CD4-positive, alpha-beta memory T cell (primary cell): ENCODE data around the gene MYO1A. TPM values are rescaled to one million over a fixed set of nuclear protein-coding genes. Genes with fewer than 3 reads are reported as not detected.
"Not testable (repeated sequence)": the region's sequence is repeated elsewhere in the genome, so short reads cannot be mapped to it uniquely, and the experiment has no call there.

Experiments
- CTCF ChIA-PET: fragments of 350-600 bp; sonication (Branson Sonifier 250); formaldehyde crosslinking; loops from one replicate; lab custom pipeline; 2021; ENCODE audit warnings: inconsistent platforms; ENCODE audit not compliant: partially characterized antibody; lab: Charles Lee
- POLR2A ChIA-PET: fragments of 350-600 bp; sonication (Branson Sonifier 250); formaldehyde crosslinking; loops from one replicate; lab custom pipeline; 2021; ENCODE audit not compliant: partially characterized antibody; lab: Charles Lee
- DNase-seq, 5 donors: peaks; one replicate each; pipeline versions ENCODE4 v3.0.0 to v3.0.0-alpha.2; 2020 to 2022; ENCODE audit warnings: mixed read lengths in 1 of 5
- H3K27ac ChIP-seq: one replicate; pipeline ENCODE4 v1.7.0; 2013; ENCODE audit warnings: low read depth, low read length
- H3K27me3 ChIP-seq: 2 replicates; pipeline ENCODE4 v1.7.0; 2013; ENCODE audit warnings: mild to moderate bottlenecking, low read length, moderate library complexity; ENCODE audit not compliant: insufficient read depth
- H3K36me3 ChIP-seq: 2 replicates; pipeline ENCODE4 v1.7.0; 2013; ENCODE audit warnings: mild to moderate bottlenecking, low read length, moderate library complexity; ENCODE audit not compliant: insufficient read depth
- H3K4me1 ChIP-seq: 2 replicates; pipeline ENCODE4 v1.7.0; 2013; ENCODE audit warnings: mild to moderate bottlenecking, low read length, moderate library complexity; ENCODE audit not compliant: insufficient read depth
- H3K4me3 ChIP-seq, 2 donors: one replicate each; pipeline ENCODE4 v1.7.0; 2013; ENCODE audit warnings: low read length in 2 of 2, mild to moderate bottlenecking in 1 of 2
- H3K9me3 ChIP-seq, 2 donors: one replicate each; pipeline ENCODE4 v1.7.0; 2013; ENCODE audit warnings: low read length in 2 of 2, control low read depth in 1 of 2; ENCODE audit not compliant: control insufficient read depth in 1 of 2
- H3K27ac Mint-ChIP-seq, 7 donors: one replicate each; pipeline ENCODE4 v1.8.0; 2020 to 2021; ENCODE audit warnings: mixed read lengths in 7 of 7, mild to moderate bottlenecking in 6 of 7, inconsistent platforms in 3 of 7, moderate library complexity in 3 of 7
- H3K27me3 Mint-ChIP-seq, 2 donors: one replicate each; pipeline ENCODE4 v1.8.0; 2020 to 2021; ENCODE audit warnings: mixed read lengths in 2 of 2
- H3K36me3 Mint-ChIP-seq, 2 donors: one replicate each; pipeline ENCODE4 v1.8.0; 2020 to 2021; ENCODE audit warnings: mixed read lengths in 2 of 2, inconsistent platforms in 1 of 2, mild to moderate bottlenecking in 1 of 2
- H3K4me1 Mint-ChIP-seq, 4 donors: one replicate each; pipeline ENCODE4 v1.8.0; 2020 to 2021; ENCODE audit warnings: mixed read lengths in 4 of 4, mild to moderate bottlenecking in 1 of 4
- H3K4me3 Mint-ChIP-seq, 8 donors: one replicate each; pipeline ENCODE4 v1.8.0; 2020 to 2021; ENCODE audit warnings: mixed read lengths in 8 of 8, mild to moderate bottlenecking in 7 of 8, moderate library complexity in 6 of 8, inconsistent platforms in 3 of 8
- H3K9me3 Mint-ChIP-seq, 8 donors: one replicate each; pipeline ENCODE4 v1.8.0; 2020 to 2021; ENCODE audit warnings: mixed read lengths in 8 of 8, mild to moderate bottlenecking in 5 of 8, inconsistent platforms in 3 of 8, moderate library complexity in 1 of 8
- intact Hi-C: fragments of 100-400 bp; cut with micrococcal nuclease; formaldehyde crosslinking; loops from one replicate; pipeline ENCODE4 v1.15.1; 2023
- polyA plus RNA-seq, 2 donors: library from polyadenylated mRNA; unstranded; fragments of 300-500 nt; fragmentation: Illumina TruSeq; gene quantifications; one replicate each; pipeline ENCODE4 v1.2.3, GENCODE V29; 2021
- total RNA-seq, 2 experiments: library from RNA; stranded (reverse); gene quantifications; one replicate each; pipeline ENCODE4 v1.2.3, GENCODE V29; 2021

MYO1A gene
- total and polyA plus RNA-seq, 4 experiments from 2014 or later, result 1.2 to 3.0 TPM; not detected in 2

GRCh38 chr12:57078519-57079404 lies 28.8 kb upstream of the MYO1A start, which contains the start of gene NEMP1:
TSS of gene NEMP1 (minus strand) at chr12:57078791. CDS start at chr12:57078745, 46 bp downstream.
- no peaks in the 10 kb centered on the region for H3K36me3 ChIP-seq
- H3K27ac ChIP-seq, result peak within 1 kb of the TSS; percentile 75
- DNase-seq, result peak; percentile 94 to 100 (median 99)
- H3K27me3 Mint-ChIP-seq, result no peaks in the 10 kb centered on the region
- peaks cover 18% of the 10 kb centered on the region for H3K4me1 ChIP-seq
- peak within 1 kb of the TSS; percentile 86 to 98 (median 96) for H3K27ac Mint-ChIP-seq
- intact Hi-C loops, result loop anchor here (1.0 to 5.0 kb wide), 5 partner anchors 9 to 391 kb away; partner anchors contain the start of genes PTGES3 and STAT6
- H3K4me1 Mint-ChIP-seq, result peaks cover 10 to 37% (median 18%) of the 10 kb centered on the region in 4 donors
- no peaks in the 10 kb centered on the region for H3K9me3 Mint-ChIP-seq
- no peaks in the 10 kb centered on the region for H3K27me3 ChIP-seq
- H3K4me3 ChIP-seq, result peak within 1 kb of the TSS; percentile 73 to 94
- POLR2A ChIA-PET, result interaction anchor here (0.7 to 9.8 kb wide), 14 partner anchors 9 to 401 kb away, joined by 3 to 284 read pairs (median 6); partner anchors contain the start of genes ARHGAP9, NAB2, NACA and SHMT2
- peak within 1 kb of the TSS; percentile 92 to 98 (median 94) for H3K4me3 Mint-ChIP-seq
- CTCF ChIA-PET, result interaction anchor here (0.9 to 19.9 kb wide), 7 partner anchors 8 to 45 kb away, joined by 3 to 458 read pairs (median 10); partner anchors contain the start of gene STAT6
- peaks cover 0 to 5% of the 10 kb centered on the region in 2 donors for H3K36me3 Mint-ChIP-seq
- no peaks in the 10 kb centered on the region for H3K9me3 ChIP-seq

GRCh38 chr12:57073566-57074450 lies 23.9 kb upstream of the MYO1A start:
- H3K9me3 ChIP-seq, H3K9me3 Mint-ChIP-seq, H3K36me3 ChIP-seq, intact Hi-C loops, H3K27ac ChIP-seq, H3K4me3 ChIP-seq, H3K27me3 ChIP-seq, DNase-seq, H3K4me3 Mint-ChIP-seq, H3K27me3 Mint-ChIP-seq: not testable (repeated sequence)
- ChIA-PET CTCF (interaction anchor here (1.0 to 19.9 kb wide), 5 partner anchors 18 to 65 kb away, joined by 3 to 458 read pairs (median 23); partner anchors contain the start of genes NAB2 and STAT6), POLR2A (interaction anchor here (7.7 to 8.1 kb wide), 2 partner anchors 17 to 37 kb away, joined by 108 to 373 read pairs; partner anchors contain the start of genes NAB2 and STAT6)
- Mint-ChIP-seq H3K4me1 (peaks cover 12 to 39% (median 23%) of the 10 kb centered on the region in 4 donors), H3K36me3 (peaks cover 13 to 26% of the 10 kb centered on the region in 2 donors), H3K27ac (peak overlapping the region in 3 of 7 donors; percentile 22 to 30 (median 22))
- peaks cover 26% of the 10 kb centered on the region for H3K4me1 ChIP-seq

- Mint-ChIP-seq H3K27ac (peak overlapping the region in 1 of 7 donors; percentile 46), H3K27me3 (no peaks in the 10 kb centered on the region), H3K4me1 (peaks cover 10 to 29% (median 18%) of the 10 kb centered on the region in 4 donors), H3K4me3 (no peak overlapping the region), H3K9me3 (no peaks in the 10 kb centered on the region), H3K36me3 (peaks cover 17 to 25% of the 10 kb centered on the region in 2 donors)
- H3K27ac ChIP-seq, result no peak overlapping the region
- peaks cover 21% of the 10 kb centered on the region for H3K4me1 ChIP-seq
- H3K9me3 ChIP-seq, result no peaks in the 10 kb centered on the region
- ChIA-PET CTCF (interaction anchor here (4.9 to 19.9 kb wide), 3 partner anchors 19 to 51 kb away, joined by 23 to 458 read pairs (median 184); partner anchors contain the start of genes NAB2 and STAT6), POLR2A (interaction anchor here (1.7 to 8.1 kb wide), 3 partner anchors 8 to 38 kb away, joined by 3 to 373 read pairs (median 108); partner anchors contain the start of genes NAB2 and STAT6)
- DNase-seq, result no peak
- peaks cover 4% of the 10 kb centered on the region for H3K36me3 ChIP-seq
- H3K4me3 ChIP-seq, result no peak overlapping the region
- no peaks in the 10 kb centered on the region for H3K27me3 ChIP-seq
- intact Hi-C loops, result no loop called here
Measured at GRCh38 chr12:57072661-57073060, 22.7 kb upstream of the MYO1A start.

GRCh38 chr12:57069523-57069922 lies 19.6 kb upstream of the MYO1A start:
- ChIA-PET POLR2A (interaction anchor here (0.6 to 8.1 kb wide), 11 partner anchors 10 to 344 kb away, joined by 3 to 373 read pairs (median 4); partner anchors contain the start of genes LRP1, NAB2, NACA and NEMP1), CTCF (interaction anchor here (0.7 to 19.9 kb wide), 22 partner anchors 8 to 174 kb away, joined by 3 to 458 read pairs (median 6); partner anchors contain the start of genes LRP1, NAB2, NEMP1 and STAT6)
- H3K27me3 Mint-ChIP-seq, result no peaks in the 10 kb centered on the region
- peaks cover 4% of the 10 kb centered on the region for H3K36me3 ChIP-seq
- peak overlapping the region in 3 of 8 donors; percentile 0 to 37 (median 28) for H3K4me3 Mint-ChIP-seq
- no peak overlapping the region for H3K4me3 ChIP-seq
- peak overlapping the region; percentile 75 to 89 (median 85) for H3K27ac Mint-ChIP-seq
- DNase-seq, result peak; percentile 73 to 77 (median 75)
- peaks cover 25% of the 10 kb centered on the region for H3K4me1 ChIP-seq
- no peaks in the 10 kb centered on the region for H3K9me3 Mint-ChIP-seq
- peaks cover 22 to 31% of the 10 kb centered on the region in 2 donors for H3K36me3 Mint-ChIP-seq
- H3K27ac ChIP-seq, result peak overlapping the region; percentile 57
- H3K4me1 Mint-ChIP-seq, result peaks cover 11 to 34% (median 15%) of the 10 kb centered on the region in 4 donors
- intact Hi-C loops, result loop anchor here (1.0 to 5.0 kb wide), 5 partner anchors 9 to 173 kb away; partner anchors contain the start of gene NEMP1
- H3K27me3 ChIP-seq, result no peaks in the 10 kb centered on the region
- no peaks in the 10 kb centered on the region for H3K9me3 ChIP-seq

- Histone ChIP-seq H3K4me1 (peaks cover 42% of the 10 kb centered on the region), H3K27ac (no peak overlapping the region), H3K4me3 (no peak overlapping the region), H3K36me3 (no peaks in the 10 kb centered on the region), H3K9me3 (no peaks in the 10 kb centered on the region), H3K27me3 (no peaks in the 10 kb centered on the region)
- Mint-ChIP-seq H3K4me1 (peaks cover 21 to 44% (median 27%) of the 10 kb centered on the region in 4 donors), H3K27ac (peak overlapping the region in 6 of 7 donors; percentile 9 to 73 (median 44)), H3K4me3 (no peak overlapping the region), H3K27me3 (no peaks in the 10 kb centered on the region), H3K9me3 (no peaks in the 10 kb centered on the region), H3K36me3 (peaks cover 22 to 26% of the 10 kb centered on the region in 2 donors)
- ChIA-PET CTCF (interaction anchor here (1.1 to 19.9 kb wide), 5 partner anchors 43 to 61 kb away, joined by 3 to 458 read pairs (median 10); partner anchors contain the start of genes STAT6 and ZBTB39), POLR2A (interaction anchor here (4.7 kb wide), 1 partner anchor 45 kb away, joined by 90 read pairs; the partner anchor contains the start of gene STAT6)
- no peak for DNase-seq
- intact Hi-C loops, result loop anchor here (5.0 kb wide), 1 partner anchor 176 kb away; no protein-coding TSS in a partner anchor
Measured at GRCh38 chr12:57066245-57066644, 16.3 kb upstream of the MYO1A start.
